ENCODE results near the gene SORBS1.
A peak's percentile ranks its signal among the peaks of the same experiment; 100 is the strongest.

Gene SORBS1

GRCh38 chr10:95391581-95392216 lies 169.5 kb downstream of the SORBS1 start:
- no peak for DNase-seq (ENCODE audit: low read depth in 2 of 2)

GRCh38 chr10:95391164-95391563 lies 170.0 kb downstream of the SORBS1 start:
- DNase-seq (ENCODE audit: low read depth in 2 of 2) = no peak

GRCh38 chr10:95389982-95390381 lies 171.2 kb downstream of the SORBS1 start:
- no peak for DNase-seq (ENCODE audit: low read depth in 2 of 2)

GRCh38 chr10:95389176-95389575 lies 172.0 kb downstream of the SORBS1 start:
- no peak for DNase-seq (ENCODE audit: low read depth in 2 of 2)

GRCh38 chr10:95388539-95388938 lies 172.6 kb downstream of the SORBS1 start:
- DNase-seq (ENCODE audit: low read depth in 2 of 2) = no peak

GRCh38 chr10:95388109-95388471 lies 173.1 kb downstream of the SORBS1 start:
- DNase-seq (ENCODE audit: low read depth in 2 of 2) = no peak

- no peak for DNase-seq (ENCODE audit: low read depth in 2 of 2)
These were observed 177.0 kb downstream of the SORBS1 start for GRCh38 chr10:95384011-95384704.

GRCh38 chr10:95382596-95382995 lies 178.6 kb downstream of the SORBS1 start:
- no peak for DNase-seq (ENCODE audit: low read depth in 2 of 2)

- no peak for DNase-seq (ENCODE audit: low read depth in 2 of 2)
These were observed 179.0 kb downstream of the SORBS1 start for GRCh38 chr10:95382174-95382573.

- no peak for DNase-seq (ENCODE audit: low read depth in 2 of 2)
These were observed 183.2 kb downstream of the SORBS1 start for GRCh38 chr10:95377950-95378349.

- no peak for DNase-seq (ENCODE audit: low read depth in 2 of 2)
These were observed 185.8 kb downstream of the SORBS1 start for GRCh38 chr10:95375418-95375817.

- DNase-seq (ENCODE audit: low read depth in 2 of 2) = peak in 1 of 2 donors; percentile 9
These were observed 186.5 kb downstream of the SORBS1 start for GRCh38 chr10:95374597-95375209.

- no peak for DNase-seq (ENCODE audit: low read depth in 2 of 2)
These were observed 187.5 kb downstream of the SORBS1 start for GRCh38 chr10:95373660-95374059.

- no peak for DNase-seq (ENCODE audit: low read depth in 2 of 2)
These were observed 196.8 kb downstream of the SORBS1 start for GRCh38 chr10:95364342-95364741.

GRCh38 chr10:95363303-95363912 lies 197.8 kb downstream of the SORBS1 start:
- DNase-seq (ENCODE audit: low read depth in 2 of 2) = no peak

GRCh38 chr10:95360122-95360714 lies 201.0 kb downstream of the SORBS1 start:
- DNase-seq (ENCODE audit: low read depth in 2 of 2) = no peak

- no peak for DNase-seq (ENCODE audit: low read depth in 2 of 2)
These were observed 201.7 kb downstream of the SORBS1 start for GRCh38 chr10:95359466-95359865.

GRCh38 chr10:95356190-95356955 lies 204.8 kb downstream of the SORBS1 start:
- DNase-seq (ENCODE audit: low read depth in 2 of 2) = no peak

- DNase-seq (ENCODE audit: low read depth in 2 of 2) = no peak
These were observed 205.9 kb downstream of the SORBS1 start for GRCh38 chr10:95355301-95355700.

- no peak for DNase-seq (ENCODE audit: low read depth in 2 of 2)
These were observed 207.1 kb downstream of the SORBS1 start for GRCh38 chr10:95354110-95354509.

GRCh38 chr10:95353123-95353522 lies 208.0 kb downstream of the SORBS1 start:
- no peak for DNase-seq (ENCODE audit: low read depth in 2 of 2)

GRCh38 chr10:95352684-95353083 lies 208.5 kb downstream of the SORBS1 start:
- no peak for DNase-seq (ENCODE audit: low read depth in 2 of 2)
